LNCaP clone FGC (cell line): ENCODE results near the gene MADCAM1.

Experiments used
- DNase-seq: peaks from one replicate; pipeline ENCODE4 v3.0.0-alpha.2; 2011; ENCODE audit warnings: low read depth
- H3K4me3 ChIP-seq: 2 replicates; pipeline ENCODE4 v1.5.1; 2011; ENCODE audit warnings: mild to moderate bottlenecking, low read depth, low read length, control low read depth
- CTCF ChIP-seq: IDR thresholded peaks from 2 replicates; pipeline ENCODE4 v1.5.1; 2012; ENCODE audit warnings: mild to moderate bottlenecking; ENCODE audit not compliant: control insufficient read depth, insufficient read depth; ENCODE audit errors: extremely low read depth

MADCAM1 gene

GRCh38 chr19:484494-484893, 11.8 kb upstream of the MADCAM1 start:
- TF ChIP-seq CTCF, result no peak
- no peak for DNase-seq
- H3K4me3 ChIP-seq, result no peak overlapping the region

- no peak for DNase-seq
- no peak overlapping the region for H3K4me3 ChIP-seq
- TF ChIP-seq CTCF, result no peak
Observed at GRCh38 chr19:485077-485476, 11.2 kb upstream of the MADCAM1 start.

- TF ChIP-seq CTCF, result no peak
- H3K4me3 ChIP-seq, result no peak overlapping the region
- no peak for DNase-seq
Observed at GRCh38 chr19:485583-486236, 10.6 kb upstream of the MADCAM1 start.

- H3K4me3 ChIP-seq, result peak overlapping the region; percentile 83
- no peak for TF ChIP-seq CTCF
- peak; percentile 68 for DNase-seq
Observed at GRCh38 chr19:488505-489417, 7.5 kb upstream of the MADCAM1 start.

GRCh38 chr19:489418-490196, 6.7 kb upstream of the MADCAM1 start:
- DNase-seq, result no peak
- H3K4me3 ChIP-seq, result peak overlapping the region; percentile 83
- no peak for TF ChIP-seq CTCF

- DNase-seq, result no peak
- no peak for TF ChIP-seq CTCF
- no peak overlapping the region for H3K4me3 ChIP-seq
Observed at GRCh38 chr19:491146-491741, 5.0 kb upstream of the MADCAM1 start.
